DOHH2 (cell line): ENCODE measurements around the gene ENC1.

Experiments used
- CTCF ChIP-seq: fragments of 200-600 bp; sonication (generic); IDR thresholded peaks from one replicate; pipeline ENCODE4 v1.5.1; 2014; ENCODE audit warnings: antibody characterized with exemption, mild to moderate bottlenecking, low read depth, low read length; ENCODE audit not compliant: poor library complexity, severe bottlenecking
- EZH2phosphoT487 ChIP-seq: fragments of 200-600 bp; sonication (generic); IDR thresholded peaks from 2 replicates; pipeline ENCODE4 v1.6.1; 2017; ENCODE audit warnings: borderline replicate concordance, mild to moderate bottlenecking, antibody characterized with exemption, low read length, moderate library complexity, mixed read lengths

DNA sequence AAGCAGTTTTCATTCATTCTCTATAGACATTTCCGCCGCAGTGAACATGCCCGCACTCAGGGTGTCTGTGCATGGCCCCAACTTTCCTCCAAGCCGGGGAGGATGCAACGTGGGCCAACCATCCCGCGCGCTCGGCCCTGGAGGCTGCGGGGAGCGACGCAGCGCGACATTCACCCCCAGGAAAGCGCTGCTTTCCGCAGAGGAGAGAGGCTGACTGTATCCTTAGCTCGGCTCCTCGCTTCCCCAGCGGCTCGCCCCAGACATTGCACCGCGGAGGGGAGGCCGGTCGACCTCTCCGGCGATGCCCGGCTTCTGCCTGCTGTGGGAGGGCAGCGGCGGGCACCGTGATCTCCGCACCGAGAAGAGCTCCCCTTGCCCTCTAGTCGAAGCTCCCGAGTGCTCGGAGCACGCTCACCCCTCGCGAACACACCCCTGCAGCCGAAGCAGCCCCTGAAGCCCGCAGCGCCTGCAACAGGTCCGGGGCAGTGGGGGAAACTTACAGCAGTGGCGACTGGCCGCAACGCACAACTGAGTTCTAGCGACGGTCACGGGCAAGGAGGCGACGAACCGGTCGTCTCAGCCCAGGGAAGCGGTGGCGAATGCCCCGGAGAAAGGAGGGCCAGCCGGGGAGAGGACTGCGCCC is 600 bp downstream of the ENC1 start:
- TF ChIP-seq CTCF (no peak), EZH2phosphoT487 (no peak)
